CD4-positive, alpha-beta T cell (primary cell): ENCODE data around the gene GPATCH2L. TPM values are rescaled to one million over a fixed set of nuclear protein-coding genes. Genes with fewer than 3 reads are reported as not detected.

Experiments used
- ATAC-seq: fragments of 200-7000 bp; cut with Tn5 transposase; one replicate; pipeline ENCODE4 v1.10.0; 2022; ENCODE audit warnings: mild to moderate bottlenecking; ENCODE audit not compliant: poor library complexity
- CTCF ChIA-PET: fragments of 350-600 bp; sonication (Branson Sonifier 250); formaldehyde crosslinking; loops from one replicate; lab custom pipeline; 2021; ENCODE audit warnings: antibody characterized with exemption, inconsistent platforms; lab: Charles Lee
- POLR2A ChIA-PET: fragments of 350-600 bp; sonication (Branson Sonifier 250); formaldehyde crosslinking; loops from one replicate; lab custom pipeline; 2021; ENCODE audit warnings: antibody characterized with exemption, inconsistent platforms; lab: Charles Lee
- DNase-seq, 14 experiments: peaks; one replicate each; pipeline ENCODE4 v3.0.0-alpha.2; 2013 to 2020; ENCODE audit warnings: mixed read lengths in 2 of 14
- H3K27ac ChIP-seq, 2 donors: one replicate each; pipeline versions ENCODE4 v1.5.1 to v1.7.0; 2013; ENCODE audit warnings: low read length in 2 of 2, low read depth in 1 of 2, mild to moderate bottlenecking in 1 of 2
- H3K27me3 ChIP-seq, 2 experiments: 1 replicate in 1 of 2; 2 replicates in 1 of 2; pipeline versions ENCODE4 v1.6.1 to v1.7.0; 2013; ENCODE audit warnings: low read length in 2 of 2, control low read depth in 1 of 2, mild to moderate bottlenecking in 1 of 2, moderate library complexity in 1 of 2; ENCODE audit not compliant: insufficient read depth in 2 of 2, control insufficient read depth in 1 of 2
- H3K36me3 ChIP-seq: one replicate; pipeline ENCODE4 v1.6.1; 2013; ENCODE audit warnings: low read length, control low read depth; ENCODE audit not compliant: insufficient read depth
- H3K4me1 ChIP-seq: one replicate; pipeline ENCODE4 v1.6.1; 2013; ENCODE audit warnings: low read length, control low read depth; ENCODE audit not compliant: insufficient read depth
- H3K4me3 ChIP-seq: one replicate; pipeline ENCODE4 v1.5.1; 2013; ENCODE audit warnings: mild to moderate bottlenecking, low read length, moderate library complexity
- H3K9me3 ChIP-seq, 2 experiments: 1 replicate in 1 of 2; 2 replicates in 1 of 2; pipeline versions ENCODE4 v1.6.1 to v1.7.0; 2013; ENCODE audit warnings: low read length in 2 of 2, mild to moderate bottlenecking in 2 of 2, control low read depth in 1 of 2, moderate library complexity in 1 of 2; ENCODE audit not compliant: control insufficient read depth in 1 of 2, insufficient read depth in 1 of 2
- H3K27ac Mint-ChIP-seq: one replicate; pipeline ENCODE4 v1.8.0; 2020; ENCODE audit warnings: mixed read lengths
- H3K27me3 Mint-ChIP-seq: one replicate; pipeline ENCODE4 v1.8.0; 2021; ENCODE audit warnings: mixed read lengths
- H3K36me3 Mint-ChIP-seq: one replicate; pipeline ENCODE4 v1.8.0; 2021; ENCODE audit warnings: low read depth, mixed read lengths
- H3K4me1 Mint-ChIP-seq: one replicate; pipeline ENCODE4 v1.8.0; 2021; ENCODE audit warnings: low read depth, mixed read lengths
- H3K4me3 Mint-ChIP-seq: one replicate; pipeline ENCODE4 v1.8.0; 2020; ENCODE audit warnings: mild to moderate bottlenecking, mixed read lengths
- H3K9me3 Mint-ChIP-seq: one replicate; pipeline ENCODE4 v1.8.0; 2020; ENCODE audit warnings: mixed read lengths
- CTCF ChIP-seq: fragments of 200-600 bp; IDR thresholded peaks from one replicate; pipeline ENCODE4 v1.8.0; 2022; ENCODE audit warnings: antibody characterized with exemption, mild to moderate bottlenecking
- intact Hi-C, 2 experiments: fragments of 100-400 bp; cut with DNase I in 1 of 2; cut with micrococcal nuclease in 1 of 2; formaldehyde crosslinking; loops; one replicate each; pipeline versions ENCODE4 v1.15.1 to v1.9.0; 2023 to 2025; cut with DNase I, micrococcal nuclease
- total RNA-seq, 174 experiments: library from RNA in 2 of 174; stranded (reverse) in 2 of 174; gene quantifications; one replicate each; pipeline ENCODE4 v1.2.3 and lab custom pipeline; 2021 to 2026

GPATCH2L gene
- total RNA-seq, 2 experiments from 2014 or later, result 56.0 to 61.5 TPM

GRCh38 chr14:76109087-76109880 is 42.4 kb upstream of the GPATCH2L start:
- no peak overlapping the region for H3K27ac Mint-ChIP-seq
- H3K36me3 Mint-ChIP-seq, result no peaks in the 10 kb centered on the region
- ATAC-seq, result no peak

GRCh38 chr14:76112889-76113624 is 38.7 kb upstream of the GPATCH2L start:
- Mint-ChIP-seq H3K36me3 (no peaks in the 10 kb centered on the region), H3K27ac (no peak overlapping the region), H3K9me3 (peaks cover 2% of the 10 kb centered on the region), H3K27me3 (peaks cover 37% of the 10 kb centered on the region), H3K4me1 (no peaks in the 10 kb centered on the region), H3K4me3 (no peak overlapping the region)
- no peaks in the 10 kb centered on the region for H3K4me1 ChIP-seq
- no peak overlapping the region for H3K4me3 ChIP-seq
- intact Hi-C loops, result no loop called here
- TF ChIP-seq CTCF, result no peak
- ChIA-PET CTCF (no interaction called here), POLR2A (no interaction called here)
- no peak overlapping the region for H3K27ac ChIP-seq
- DNase-seq, result no peak
- H3K27me3 ChIP-seq, result no peaks in the 10 kb centered on the region
- ATAC-seq, result no peak
- peaks cover 0 to 6% of the 10 kb centered on the region in 2 experiments for H3K9me3 ChIP-seq
- H3K36me3 ChIP-seq, result no peaks in the 10 kb centered on the region

More at GRCh38 chr14:76109087-76109880, 42.4 kb upstream of the GPATCH2L start:
- H3K4me1 Mint-ChIP-seq, result no peaks in the 10 kb centered on the region
- no peak overlapping the region for H3K27ac ChIP-seq
- DNase-seq, result no peak
- no peak overlapping the region for H3K4me3 Mint-ChIP-seq
- H3K27me3 ChIP-seq, result no peaks in the 10 kb centered on the region
- ChIA-PET CTCF (no interaction called here), POLR2A (no interaction called here)
- intact Hi-C loops, result no loop called here
- H3K27me3 Mint-ChIP-seq, result peaks cover 31% of the 10 kb centered on the region
- no peak for TF ChIP-seq CTCF
- peaks cover 2% of the 10 kb centered on the region for H3K9me3 Mint-ChIP-seq
- H3K4me1 ChIP-seq, result no peaks in the 10 kb centered on the region
- H3K4me3 ChIP-seq, result no peak overlapping the region
- peaks cover 0 to 6% of the 10 kb centered on the region in 2 experiments for H3K9me3 ChIP-seq
- H3K36me3 ChIP-seq, result no peaks in the 10 kb centered on the region

- H3K9me3 ChIP-seq, result peaks cover 0 to 5% of the 10 kb centered on the region in 2 experiments
- peaks cover 37% of the 10 kb centered on the region for H3K27me3 Mint-ChIP-seq
- no peak overlapping the region for H3K4me3 Mint-ChIP-seq
- intact Hi-C loops, result no loop called here
- H3K4me1 ChIP-seq, result no peaks in the 10 kb centered on the region
- H3K36me3 Mint-ChIP-seq, result no peaks in the 10 kb centered on the region
- peaks cover 0 to 2% of the 10 kb centered on the region in 2 experiments for H3K27me3 ChIP-seq
- ChIA-PET CTCF (no interaction called here), POLR2A (no interaction called here)
- DNase-seq (no peak), ATAC-seq (no peak)
- no peaks in the 10 kb centered on the region for H3K36me3 ChIP-seq
- H3K4me3 ChIP-seq, result no peak overlapping the region
- H3K27ac Mint-ChIP-seq, result no peak overlapping the region
- no peak overlapping the region for H3K27ac ChIP-seq
- TF ChIP-seq CTCF, result no peak
- peaks cover 2% of the 10 kb centered on the region for H3K9me3 Mint-ChIP-seq
- H3K4me1 Mint-ChIP-seq, result no peaks in the 10 kb centered on the region
Measured at GRCh38 chr14:76113691-76114090, 38.0 kb upstream of the GPATCH2L start.
